ENCODE measurements around the gene HFE.
"Not testable (repeated sequence)": the region's sequence is repeated elsewhere in the genome, so short reads cannot be mapped to it uniquely, and the experiment has no call there.

HFE gene

DNA sequence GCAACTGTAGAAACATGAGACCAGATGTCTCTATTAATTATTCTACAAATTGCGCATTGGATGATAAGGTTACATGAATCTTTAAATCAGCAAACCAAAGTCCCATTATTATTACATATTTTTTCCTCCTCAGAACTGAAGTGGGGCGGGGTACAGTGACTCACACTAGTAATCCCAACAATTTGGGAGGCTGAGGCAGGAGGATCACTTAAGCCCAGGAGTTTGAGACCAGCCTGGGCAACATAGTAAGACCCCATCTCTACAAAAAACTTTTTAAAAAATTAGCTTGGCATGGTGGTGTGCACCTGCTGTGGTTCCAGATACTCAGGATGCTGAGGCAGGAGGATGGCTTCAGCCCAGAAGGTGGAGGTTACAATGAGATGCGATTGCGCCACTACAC lies 29.0 kb downstream of the HFE start:
- no peak overlapping the region for H3K4me3 ChIP-seq (ENCODE audit: low read length)
- no peak for DNase-seq (ENCODE audit: low read depth)
- TF ChIP-seq, protein P1, sequence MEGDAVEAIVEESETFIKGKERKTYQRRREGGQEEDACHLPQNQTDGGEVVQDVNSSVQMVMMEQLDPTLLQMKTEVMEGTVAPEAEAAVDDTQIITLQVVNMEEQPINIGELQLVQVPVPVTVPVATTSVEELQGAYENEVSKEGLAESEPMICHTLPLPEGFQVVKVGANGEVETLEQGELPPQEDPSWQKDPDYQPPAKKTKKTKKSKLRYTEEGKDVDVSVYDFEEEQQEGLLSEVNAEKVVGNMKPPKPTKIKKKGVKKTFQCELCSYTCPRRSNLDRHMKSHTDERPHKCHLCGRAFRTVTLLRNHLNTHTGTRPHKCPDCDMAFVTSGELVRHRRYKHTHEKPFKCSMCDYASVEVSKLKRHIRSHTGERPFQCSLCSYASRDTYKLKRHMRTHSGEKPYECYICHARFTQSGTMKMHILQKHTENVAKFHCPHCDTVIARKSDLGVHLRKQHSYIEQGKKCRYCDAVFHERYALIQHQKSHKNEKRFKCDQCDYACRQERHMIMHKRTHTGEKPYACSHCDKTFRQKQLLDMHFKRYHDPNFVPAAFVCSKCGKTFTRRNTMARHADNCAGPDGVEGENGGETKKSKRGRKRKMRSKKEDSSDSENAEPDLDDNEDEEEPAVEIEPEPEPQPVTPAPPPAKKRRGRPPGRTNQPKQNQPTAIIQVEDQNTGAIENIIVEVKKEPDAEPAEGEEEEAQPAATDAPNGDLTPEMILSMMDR (IDR thresholded peaks at IDR 0.05; ENCODE audit: insufficient read depth, low read depth, low read length, missing control alignments) = no peak

DNA sequence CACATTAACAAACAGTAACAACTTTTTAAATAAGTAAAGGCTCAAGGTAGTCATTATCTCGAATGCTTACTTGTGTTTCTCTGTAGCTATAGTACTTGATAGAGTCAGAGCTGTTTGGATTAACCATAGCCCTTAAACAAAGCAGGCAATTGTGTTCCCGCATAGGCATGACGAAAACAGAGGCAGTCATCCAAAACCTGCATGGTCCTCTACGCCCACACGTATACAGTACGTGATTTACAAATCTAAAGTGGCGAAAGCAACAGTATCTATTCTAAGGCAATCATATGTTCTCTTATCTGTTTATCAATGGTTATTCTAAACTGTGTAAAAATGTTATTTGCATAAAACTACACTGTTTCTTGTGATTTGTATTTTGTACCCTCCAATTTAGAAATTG lies 31.8 kb downstream of the HFE start:
- DNase-seq (ENCODE audit: low read depth) = peak; percentile 80
- TF ChIP-seq, protein P1 (IDR thresholded peaks at IDR 0.05; ENCODE audit: insufficient read depth, low read depth, low read length, missing control alignments) = no peak

DNA sequence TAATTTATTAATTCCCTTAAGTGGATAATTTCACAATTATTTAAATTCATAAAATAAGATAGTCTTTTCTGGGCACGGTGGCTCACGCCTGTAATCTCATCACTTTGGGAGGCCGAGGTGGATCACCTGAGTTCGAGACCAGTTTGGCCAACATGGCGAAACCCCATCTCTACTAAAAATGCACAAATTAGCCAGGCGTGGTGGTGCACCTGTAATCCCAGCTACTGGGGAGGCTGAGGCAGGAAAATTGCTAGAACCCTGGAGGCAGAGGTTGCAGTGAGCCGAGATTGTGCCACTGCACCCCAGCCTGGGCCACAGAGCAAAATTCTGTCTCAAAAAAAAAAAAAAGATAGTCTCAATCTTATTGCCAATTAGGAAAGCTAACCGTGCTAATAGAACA lies 32.9 kb downstream of the HFE start:
- H3K4me3 ChIP-seq (ENCODE audit: low read length); DNase-seq (ENCODE audit: low read depth): not testable (repeated sequence)

More for the DNA sequence above, 31.8 kb downstream of the HFE start:
- no peak overlapping the region for H3K4me3 ChIP-seq (ENCODE audit: low read length)

DNA sequence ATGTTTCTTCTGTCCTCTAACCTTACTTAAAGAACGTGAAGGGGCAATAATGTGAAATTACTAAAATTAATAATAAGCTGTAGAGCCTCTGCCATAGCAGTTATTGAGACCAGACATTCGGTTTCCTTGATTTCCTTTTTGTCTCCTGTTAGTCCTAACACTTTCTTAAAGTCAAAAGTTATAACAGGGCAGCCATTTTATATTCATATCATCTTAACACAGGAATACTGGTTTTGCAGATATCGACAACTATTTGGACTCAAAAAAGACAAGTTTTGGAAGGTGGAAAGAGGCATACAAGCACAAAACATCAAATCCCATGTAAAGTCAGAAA lies 33.5 kb downstream of the HFE start:
- H3K4me3 ChIP-seq (ENCODE audit: low read length) = no peak overlapping the region

DNA sequence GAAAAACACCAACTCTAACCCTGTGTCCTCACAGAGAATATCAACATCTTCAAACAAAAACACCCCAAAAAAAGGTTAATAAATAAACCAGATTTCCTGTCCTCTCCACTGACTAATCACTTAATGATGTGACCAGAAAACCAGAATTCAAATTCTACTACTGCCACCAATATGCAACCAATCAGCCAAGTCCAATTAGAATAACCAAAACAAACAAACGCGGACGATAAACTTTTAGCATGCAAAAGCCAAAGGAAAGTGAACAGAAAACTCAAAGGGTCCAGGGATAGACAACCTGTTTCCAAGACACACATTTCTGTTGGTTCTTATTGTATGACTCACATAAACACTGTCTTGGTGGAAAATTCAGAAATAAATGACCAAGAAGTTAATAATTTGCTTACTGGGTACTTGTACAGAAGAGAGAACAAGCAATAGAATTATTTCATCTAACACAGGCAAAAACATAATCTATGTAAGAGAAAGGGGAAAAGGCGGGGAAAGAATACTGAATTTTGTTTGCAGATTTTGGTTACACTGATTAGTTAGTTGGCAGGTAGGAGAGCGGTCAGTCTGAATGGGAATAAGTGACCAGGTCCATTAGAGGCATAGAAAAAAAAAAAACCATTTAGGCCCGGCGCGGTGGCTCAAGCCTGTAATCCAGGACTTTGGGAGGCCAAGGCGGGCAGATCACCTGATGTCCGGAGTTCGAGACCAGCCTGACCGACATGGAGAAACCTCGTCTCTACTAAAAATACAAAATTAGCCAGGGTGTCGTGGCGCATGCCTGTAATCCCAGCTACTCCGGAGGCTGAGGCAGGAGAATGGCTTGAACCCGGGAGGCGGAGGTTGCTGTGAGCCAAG lies 34.1 kb downstream of the HFE start:
- DNase-seq (ENCODE audit: low read depth) = no peak
- TF ChIP-seq, protein P1 (IDR thresholded peaks at IDR 0.05; ENCODE audit: insufficient read depth, low read depth, low read length, missing control alignments) = no peak
- H3K4me3 ChIP-seq (ENCODE audit: low read length) = no peak overlapping the region

More for the DNA sequence above, 33.5 kb downstream of the HFE start:
- TF ChIP-seq, protein P1 (IDR thresholded peaks at IDR 0.05; ENCODE audit: insufficient read depth, low read depth, low read length, missing control alignments) = no peak
- DNase-seq (ENCODE audit: low read depth) = no peak

DNA sequence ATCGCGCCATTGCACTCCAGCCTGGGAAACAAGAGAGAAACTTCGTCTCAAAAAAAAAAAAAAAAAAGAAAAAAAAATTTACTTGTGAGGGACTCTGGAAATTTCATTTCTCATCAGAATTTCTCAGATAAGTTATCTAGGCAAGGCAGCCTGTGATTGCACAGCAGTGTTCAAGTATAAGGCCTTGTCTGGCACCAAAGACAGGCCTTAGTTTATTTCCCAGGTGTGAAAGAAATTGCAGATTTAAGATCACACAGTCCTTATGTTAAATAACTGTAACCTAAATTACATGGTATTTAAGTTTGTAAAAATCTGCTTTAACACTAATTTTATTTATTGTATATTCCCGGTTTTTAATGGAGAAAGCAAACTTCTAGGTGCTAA lies 34.8 kb downstream of the HFE start:
- H3K4me3 ChIP-seq (ENCODE audit: low read length) = no peak overlapping the region
- TF ChIP-seq, protein P1 (IDR thresholded peaks at IDR 0.05; ENCODE audit: insufficient read depth, low read depth, low read length, missing control alignments) = no peak
- DNase-seq (ENCODE audit: low read depth) = no peak

DNA sequence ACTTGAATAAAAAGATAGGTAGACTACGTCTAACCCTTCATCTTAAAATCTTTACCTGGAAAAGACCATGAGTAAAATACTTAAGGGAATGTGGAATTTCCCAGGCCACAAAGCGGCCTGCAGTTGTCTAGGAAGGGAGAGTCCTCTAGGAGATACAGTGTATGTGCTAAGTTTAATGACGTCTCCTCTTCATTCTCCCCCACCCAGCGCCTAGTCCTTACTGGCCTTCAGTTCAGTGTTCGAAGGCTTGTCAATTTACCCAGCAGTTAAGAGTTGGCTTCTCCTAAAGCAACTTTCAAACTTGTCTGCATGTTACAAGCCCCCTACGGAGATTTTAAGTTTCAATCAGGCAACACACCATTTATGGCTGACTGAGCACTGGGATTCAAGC lies 35.2 kb downstream of the HFE start:
- DNase-seq (ENCODE audit: low read depth) = peak; percentile 36
- peak overlapping the region; percentile 94 for H3K4me3 ChIP-seq (ENCODE audit: low read length)
- TF ChIP-seq, protein P1 (IDR thresholded peaks at IDR 0.05; ENCODE audit: insufficient read depth, low read depth, low read length, missing control alignments) = no peak

Measured in epithelial cell of esophagus (primary cell).